Activated CD4-positive, alpha-beta T cell treated with anti-CD3 and anti-CD28 coated beads for 1 hour (primary cell): ENCODE measurements around the gene KSR2.
"Not testable (repeated sequence)": the region's sequence is repeated elsewhere in the genome, so short reads cannot be mapped to it uniquely, and the experiment has no call there.

Experiments
- DNase-seq: peaks from one replicate; pipeline ENCODE4 v3.0.0-alpha.2; 2020

The KSR2 gene

DNA sequence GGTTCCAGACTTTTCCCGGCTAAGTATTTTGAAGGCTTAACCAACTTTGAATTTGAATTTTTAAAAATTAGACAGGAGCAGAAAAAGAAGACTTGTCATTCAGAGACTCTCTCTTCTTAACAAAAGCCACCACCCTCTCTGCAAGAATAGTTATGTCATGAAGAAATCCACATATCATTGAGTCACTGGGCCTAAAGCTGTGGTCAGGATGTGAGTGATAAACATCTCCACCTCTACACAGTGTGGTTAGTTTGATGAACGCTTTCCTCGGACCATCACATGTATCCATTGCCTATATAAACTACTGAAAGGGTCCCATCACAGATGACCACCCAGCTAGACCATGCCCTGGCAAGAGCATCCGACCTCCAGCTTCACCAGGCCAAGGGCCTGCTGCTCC, 226.1 kb downstream of the KSR2 start:
- no peak for DNase-seq

DNA sequence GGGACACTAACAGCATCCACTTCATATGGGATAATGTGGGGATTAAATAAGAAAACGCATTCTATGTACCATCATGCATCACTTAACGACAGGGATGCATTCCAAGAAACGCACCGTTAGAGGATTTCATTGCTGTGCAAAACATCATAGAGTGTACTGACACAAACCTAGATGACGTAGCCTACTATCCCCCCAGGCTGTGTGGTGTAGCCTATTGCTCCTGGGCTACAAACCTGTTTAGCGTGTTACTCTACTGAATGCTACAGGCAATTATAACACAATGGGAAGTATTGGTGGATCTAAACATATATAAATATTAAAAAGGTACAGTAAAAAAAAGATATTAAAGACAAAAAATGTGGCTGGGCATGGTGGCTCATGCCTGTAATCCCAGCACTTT, 230.6 kb downstream of the KSR2 start:
- DNase-seq = no peak

DNA sequence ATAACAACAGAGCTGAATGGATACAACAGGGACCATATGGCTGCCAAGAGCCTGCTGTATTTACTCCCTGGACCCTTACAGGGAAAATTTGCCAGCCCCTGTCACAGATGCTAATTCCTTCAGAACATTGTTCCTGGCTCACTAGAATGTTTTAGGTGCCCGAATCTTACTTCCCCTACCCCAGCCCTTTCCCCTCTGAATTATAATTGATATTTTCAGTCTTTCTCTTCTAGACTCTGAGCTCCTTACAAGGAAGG, 235.3 kb downstream of the KSR2 start:
- DNase-seq = no peak

DNA sequence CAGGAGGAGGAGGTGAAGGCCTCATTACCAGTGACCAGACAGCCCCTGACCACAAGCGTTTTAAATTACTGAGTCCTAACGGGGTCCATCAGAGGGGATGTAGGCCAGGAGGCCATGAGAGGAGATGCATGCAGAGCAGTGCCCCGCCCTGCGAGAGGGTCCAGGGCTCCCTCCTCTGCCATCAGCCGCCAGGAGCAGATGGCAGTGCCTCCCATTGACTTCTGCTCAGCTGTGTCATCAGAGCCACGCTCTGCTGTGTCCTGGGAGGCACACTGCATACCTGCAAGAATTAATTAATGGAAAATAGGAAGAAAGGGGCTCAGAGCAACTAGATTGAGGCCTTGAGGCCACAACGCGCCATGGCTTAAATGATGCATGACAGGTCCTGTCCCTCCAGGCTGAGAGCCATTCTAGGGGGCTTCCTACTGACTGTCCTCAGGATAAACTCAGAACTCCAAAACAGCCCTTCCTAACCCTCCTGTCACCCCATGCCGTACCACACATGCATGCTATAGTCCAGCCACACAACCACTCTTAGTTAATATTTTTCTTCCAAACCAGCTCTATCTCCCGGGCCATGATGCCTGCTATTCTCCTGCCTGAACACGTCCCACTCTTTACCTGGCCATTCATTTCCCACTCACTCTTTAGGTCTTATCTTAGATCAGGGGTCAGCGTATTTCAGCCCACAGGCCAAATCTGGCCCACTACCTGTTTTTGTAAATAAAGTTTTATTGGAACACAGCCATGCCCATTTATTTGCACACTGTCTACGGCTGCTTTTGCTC, 235.8 kb downstream of the KSR2 start:
- DNase-seq = no peak

DNA sequence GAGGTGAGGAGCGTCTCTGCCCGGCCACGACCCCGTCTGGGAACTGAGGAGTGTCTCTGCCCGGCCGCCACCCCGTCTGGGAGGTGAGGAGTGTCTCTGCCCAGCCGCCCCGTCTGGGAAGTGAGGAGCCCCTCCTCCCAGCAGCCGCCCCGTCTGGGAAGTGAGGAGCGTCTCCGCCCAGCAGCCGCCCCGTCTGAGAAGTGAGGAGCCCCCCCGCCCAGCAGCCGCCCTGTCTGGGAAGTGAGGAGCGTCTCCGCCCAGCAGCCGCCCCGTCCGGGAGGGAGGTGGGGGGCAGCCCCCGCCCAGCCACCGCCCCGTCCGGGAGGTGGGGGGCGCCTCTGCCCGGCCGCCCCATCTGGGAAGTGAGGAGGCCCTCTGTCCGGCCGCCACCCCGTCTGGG, 237.7 kb downstream of the KSR2 start:
- DNase-seq = not testable (repeated sequence)

DNA sequence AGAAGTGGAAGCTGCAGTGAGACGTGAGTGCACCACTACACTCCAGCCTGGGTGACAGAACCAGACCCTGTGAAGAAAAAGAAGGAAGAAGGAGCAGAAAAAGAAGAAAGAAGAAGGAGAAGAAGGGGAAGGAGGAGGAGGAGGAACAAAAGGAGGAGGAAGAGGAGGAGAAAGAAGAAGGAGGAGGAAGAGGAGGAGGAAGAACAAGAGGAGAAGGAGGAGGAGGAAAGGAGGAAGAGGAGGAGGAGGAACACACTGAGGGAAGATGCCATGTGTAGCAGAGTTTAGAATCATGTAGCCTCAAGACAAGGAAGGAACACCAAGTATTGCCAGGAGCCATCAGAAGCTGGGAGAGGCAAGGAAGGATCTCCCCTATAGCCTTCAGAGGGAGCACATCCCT, 241.5 kb downstream of the KSR2 start:
- DNase-seq = no peak

DNA sequence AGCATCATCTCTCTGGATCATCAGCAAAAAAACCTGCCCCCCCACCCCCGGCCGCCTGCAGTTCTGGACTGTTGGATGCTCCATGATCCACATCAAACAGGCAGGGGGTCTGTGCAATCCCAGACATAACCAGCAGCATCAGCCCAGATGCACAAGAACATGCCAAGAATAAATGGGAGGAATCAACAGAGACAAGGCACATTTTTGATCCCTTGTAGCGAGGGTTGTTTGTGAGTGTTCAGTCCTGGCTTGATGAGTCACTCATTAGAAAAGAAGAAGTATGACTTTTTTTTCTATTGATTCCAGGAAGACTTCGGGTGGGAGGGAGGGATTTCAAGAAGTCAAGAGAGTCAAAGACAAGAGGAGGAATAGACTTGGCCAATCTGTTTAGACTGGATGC, 244.2 kb downstream of the KSR2 start:
- DNase-seq = no peak

DNA sequence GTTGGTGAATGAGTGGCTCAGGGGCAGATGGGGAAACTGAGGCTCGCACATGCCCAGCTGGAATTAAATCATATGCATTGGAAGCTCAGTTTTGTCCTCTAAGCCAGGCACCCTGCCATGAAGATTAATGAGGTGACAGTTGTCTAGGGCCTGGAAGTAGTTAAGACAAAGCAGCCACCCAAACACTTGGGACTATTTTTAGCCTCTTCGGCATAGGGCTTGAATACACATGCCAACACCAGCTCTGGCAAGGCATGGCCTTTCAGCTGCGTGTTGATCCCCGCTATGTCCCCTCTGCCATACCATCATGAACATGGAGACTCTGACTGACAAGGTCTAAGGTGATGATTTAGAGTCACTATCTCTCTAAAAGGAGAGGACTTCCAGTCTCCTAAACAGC, 250.2 kb downstream of the KSR2 start:
- no peak for DNase-seq

DNA sequence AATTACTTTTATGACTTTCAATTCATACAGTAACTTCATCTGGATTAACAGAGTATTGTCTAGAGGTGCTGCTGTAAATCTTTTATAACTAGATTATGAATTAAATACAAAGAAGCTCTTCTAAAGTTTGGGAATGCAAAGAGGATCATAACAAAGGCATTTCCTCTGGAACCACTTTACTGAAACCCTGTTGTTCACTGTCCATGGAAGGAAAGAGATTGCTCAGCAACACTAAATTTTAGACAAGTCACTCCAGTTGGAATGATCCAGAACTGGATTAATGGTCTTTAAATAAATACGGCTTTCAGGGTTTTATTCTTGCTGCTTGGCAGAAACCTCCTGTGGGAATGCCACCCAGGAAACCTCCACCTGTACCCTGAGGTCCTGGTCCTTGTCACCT, 250.6 kb downstream of the KSR2 start:
- DNase-seq = no peak

DNA sequence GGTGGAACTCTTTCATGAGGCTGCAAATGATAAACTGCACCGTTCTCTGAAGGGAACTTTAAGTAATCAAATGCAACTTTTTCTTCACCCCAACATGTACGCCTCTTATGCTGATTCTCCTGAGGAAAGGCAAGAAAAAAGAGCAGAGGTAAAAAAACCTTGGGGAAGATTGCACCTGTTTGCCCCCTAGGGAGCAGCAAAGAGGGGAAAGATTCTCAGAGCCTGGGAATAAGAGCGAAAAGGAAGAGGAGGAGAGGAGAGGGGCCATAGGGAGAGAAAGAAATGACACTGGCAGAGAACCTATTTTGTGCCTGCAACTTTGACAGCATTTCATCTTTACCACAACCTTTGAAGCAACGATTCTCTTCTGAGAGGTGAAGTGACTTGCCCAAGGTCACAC, 254.6 kb downstream of the KSR2 start:
- DNase-seq = no peak

DNA sequence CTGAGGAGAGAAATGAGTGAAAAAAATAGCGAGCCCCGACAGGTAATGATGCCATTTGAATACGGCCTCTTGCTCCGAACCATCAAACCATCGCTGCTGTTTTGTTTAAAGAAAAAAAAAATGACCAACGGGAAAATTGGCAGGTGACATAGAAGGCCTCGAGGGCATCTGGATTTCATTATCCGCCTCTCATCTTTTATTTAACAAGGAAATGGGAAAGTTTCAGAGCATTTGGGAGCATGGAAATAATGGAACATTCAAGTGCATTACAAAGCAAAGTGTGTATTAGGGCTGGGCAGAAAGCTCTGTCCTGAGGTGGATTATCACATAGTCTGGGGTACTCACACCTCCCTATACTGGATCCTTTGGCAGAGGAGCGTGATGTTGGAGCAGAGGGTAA, 258.7 kb downstream of the KSR2 start:
- DNase-seq = no peak

DNA sequence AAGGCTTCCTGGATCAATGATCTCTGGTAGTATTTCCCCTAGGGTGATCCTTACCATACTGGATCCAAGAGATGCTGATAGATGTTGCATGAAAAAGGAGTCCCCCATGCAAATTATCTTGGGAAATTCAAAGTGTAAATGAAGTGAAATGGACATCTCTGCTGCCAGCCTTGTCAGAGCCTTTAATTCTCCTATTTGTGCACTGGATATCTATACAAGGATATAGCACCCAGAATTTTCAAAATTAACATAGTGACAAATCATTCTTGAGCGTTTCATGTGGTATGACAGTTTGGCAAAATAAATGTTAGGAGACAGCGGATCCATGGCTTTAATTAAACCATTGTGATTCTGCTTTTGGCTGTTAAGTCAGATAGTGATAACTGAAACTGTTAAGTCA, 260.9 kb downstream of the KSR2 start:
- DNase-seq = no peak

DNA sequence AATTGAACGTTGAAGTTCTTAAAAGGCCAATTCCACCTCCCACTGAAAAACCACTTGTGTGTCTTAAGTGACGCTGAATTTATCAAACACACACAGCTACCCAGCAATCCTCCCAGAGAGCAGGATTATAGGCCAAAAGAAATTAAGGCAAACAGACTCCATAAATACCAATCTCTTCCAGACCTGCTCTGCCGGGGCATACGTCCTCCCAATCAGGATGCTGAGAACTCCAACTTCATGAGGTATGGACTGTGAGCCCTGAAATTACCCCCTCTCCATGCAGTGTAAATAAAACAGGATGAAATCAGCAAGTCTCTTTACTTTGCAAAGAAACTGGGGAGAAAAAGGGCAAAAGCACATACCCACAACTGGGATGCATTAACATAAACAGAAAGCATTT, 265.2 kb downstream of the KSR2 start:
- DNase-seq = no peak

DNA sequence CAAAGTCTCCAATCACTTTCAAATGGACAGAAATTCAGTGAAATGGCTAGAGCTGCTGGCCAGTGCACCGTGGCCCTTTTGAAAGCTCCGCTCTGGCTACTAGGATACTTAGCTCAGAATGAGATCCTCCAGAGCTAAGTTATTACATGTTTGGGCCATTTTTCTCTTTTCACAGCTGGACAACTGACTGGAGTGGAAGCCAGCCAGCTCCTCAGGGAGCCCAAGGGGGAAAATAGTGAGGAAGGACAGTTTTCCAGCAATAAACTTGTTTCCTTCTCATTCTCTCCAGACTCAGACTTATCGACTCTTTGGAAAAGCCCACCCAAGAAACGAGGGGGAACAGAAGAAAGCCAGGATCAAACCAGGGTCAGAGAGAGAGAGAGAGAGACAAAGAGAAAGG, 266.0 kb downstream of the KSR2 start:
- DNase-seq = no peak

DNA sequence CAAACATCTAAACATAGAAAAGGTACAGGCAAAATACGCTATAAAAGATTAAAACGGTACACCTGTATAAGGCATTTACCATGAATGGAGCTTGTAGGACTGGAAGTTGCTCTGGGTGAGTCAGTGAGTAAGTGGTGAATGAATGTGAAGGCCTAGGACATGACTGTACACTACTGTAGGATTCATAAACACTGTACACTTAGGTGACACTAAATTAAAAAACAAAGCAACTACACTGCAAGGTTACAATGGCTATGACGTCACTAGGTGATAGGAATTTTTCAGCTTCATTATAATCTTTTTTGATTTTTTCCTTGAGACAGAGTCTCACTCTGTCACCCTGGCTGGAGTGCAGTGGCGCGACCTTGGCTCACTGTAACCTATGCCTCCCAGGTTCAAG, 269.2 kb downstream of the KSR2 start:
- no peak for DNase-seq

DNA sequence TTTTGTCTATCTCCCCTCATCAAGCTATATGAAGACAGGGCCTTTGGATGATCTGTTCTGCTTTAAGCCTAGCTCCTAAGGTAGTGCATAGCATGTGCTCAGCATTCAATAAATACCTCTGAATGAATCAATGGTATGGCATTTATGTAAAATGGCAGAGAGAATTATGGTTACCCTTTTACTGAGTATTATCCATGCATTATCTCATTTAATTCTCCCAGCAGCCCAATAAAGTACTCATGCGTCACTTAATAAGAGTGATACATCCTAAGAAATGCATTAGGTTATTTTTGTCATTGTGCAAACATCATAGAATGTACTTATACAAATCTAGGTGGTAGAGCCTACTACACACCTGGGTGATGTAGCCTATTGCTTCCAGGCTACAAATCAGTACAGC, 269.7 kb downstream of the KSR2 start:
- no peak for DNase-seq

DNA sequence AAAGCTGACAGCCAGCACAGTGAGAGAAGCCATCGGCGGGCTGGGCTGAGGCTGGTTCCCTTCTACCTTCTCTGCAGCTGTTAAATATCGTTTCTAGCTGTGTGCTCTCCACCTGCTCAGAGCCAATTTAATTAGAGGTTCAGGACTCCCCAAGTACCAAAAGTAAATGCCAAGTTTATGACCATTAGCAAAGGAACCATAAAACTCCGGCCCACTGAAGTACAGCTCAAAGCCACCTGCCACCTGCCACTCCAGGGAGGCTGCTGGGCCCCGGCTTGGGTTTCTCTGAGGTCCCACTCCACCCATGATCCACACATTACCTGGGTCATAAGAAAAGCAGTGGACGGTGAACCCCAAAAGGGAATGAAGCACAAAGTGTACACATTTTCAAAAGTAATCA, 272.8 kb downstream of the KSR2 start:
- DNase-seq = no peak

DNA sequence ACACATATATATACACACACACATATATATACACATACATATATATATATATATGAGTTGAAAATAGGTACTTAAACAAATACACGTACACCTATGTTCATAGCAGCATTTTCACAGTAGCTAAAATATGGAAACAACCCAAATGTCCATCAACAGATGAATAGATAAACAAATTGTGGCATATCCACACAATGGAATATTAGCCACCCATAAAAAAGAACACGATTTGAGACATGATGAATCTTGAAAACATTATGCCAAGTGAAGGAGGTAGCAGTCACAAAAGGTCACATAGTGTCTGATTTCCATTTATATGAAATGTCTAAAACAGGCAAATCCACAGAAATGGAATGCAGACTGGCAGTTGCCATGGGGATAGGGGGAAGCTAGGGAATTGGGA, 276.3 kb downstream of the KSR2 start:
- no peak for DNase-seq

DNA sequence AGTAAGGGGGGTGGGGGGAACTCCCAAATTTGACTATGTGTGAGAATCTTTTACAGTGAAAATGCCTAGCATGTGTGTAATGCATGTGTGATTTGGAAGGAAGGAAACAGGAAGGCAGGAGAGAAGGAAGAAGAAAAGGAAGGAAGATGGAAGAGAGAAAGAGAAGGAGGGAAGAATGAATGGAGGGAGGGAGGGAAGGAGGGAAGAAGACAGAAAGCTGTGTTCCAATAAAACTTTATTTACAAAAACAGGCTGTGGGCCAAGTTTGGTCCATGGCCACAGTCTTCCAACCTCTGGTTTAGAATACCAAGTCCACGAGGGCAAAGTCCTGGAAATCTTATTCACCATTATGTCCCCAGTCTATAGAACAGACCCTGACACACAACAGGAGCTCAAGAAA, 278.9 kb downstream of the KSR2 start:
- no peak for DNase-seq

DNA sequence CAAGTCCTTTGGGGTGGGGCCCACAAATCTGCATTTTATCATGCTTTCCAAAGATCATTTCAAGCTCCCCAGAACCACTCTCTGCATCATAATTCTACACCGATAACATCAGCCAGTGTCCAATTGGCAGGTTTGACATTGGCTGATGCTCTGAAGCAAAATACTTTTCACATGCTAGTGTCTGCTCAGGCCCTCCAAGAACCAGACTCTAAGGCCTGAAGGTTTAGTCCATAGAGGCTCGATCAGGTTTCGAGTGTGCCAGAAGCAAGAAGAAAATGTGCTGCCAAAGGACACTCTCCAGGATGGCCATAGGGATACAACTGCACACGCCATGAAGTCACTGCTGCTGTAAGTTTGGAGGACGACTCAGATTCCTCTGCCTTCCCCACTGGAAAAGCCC, 280.3 kb downstream of the KSR2 start:
- no peak for DNase-seq

DNA sequence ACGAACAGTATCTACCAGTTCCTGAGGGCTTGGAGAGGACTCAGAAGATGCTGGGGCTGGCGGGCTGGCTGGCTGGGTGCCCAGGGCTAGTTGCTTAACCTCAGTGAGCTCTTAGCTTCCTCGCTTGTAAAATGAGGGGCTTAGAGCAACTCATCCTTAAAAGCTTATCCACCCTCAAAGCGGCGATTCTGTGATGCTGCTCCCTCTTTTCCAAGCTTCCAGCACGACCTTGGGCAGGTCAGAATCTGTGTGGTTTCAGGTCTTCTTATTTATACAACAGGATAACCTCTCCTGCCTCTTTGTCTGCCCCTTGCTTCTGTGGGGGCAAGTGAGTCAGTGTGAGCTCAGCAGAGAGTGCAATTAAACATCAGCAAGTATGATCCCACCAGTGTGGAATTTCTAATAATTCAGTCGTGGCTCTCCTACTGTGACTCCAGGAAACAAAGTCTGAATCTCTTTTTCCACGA, 281.8 kb downstream of the KSR2 start:
- no peak for DNase-seq

DNA sequence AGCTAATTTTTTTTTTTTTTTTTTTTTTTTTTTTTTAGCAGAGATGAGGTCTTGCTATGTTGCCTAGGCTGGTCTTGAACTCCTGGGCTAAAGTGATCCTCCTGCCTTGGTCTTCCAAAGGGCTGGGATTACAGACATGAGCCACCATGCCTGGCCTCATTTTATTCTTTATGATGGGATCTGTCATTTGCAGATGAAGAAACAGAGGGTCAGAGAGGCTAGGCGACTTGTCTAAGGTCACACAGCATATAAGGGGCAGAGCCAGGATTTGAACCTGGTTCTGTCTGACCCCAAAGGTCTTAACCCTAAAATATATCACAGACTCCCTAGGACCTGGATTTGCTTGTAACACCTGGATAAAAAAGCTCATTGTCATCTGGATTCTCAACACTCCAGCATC, 282.6 kb downstream of the KSR2 start:
- DNase-seq = no peak

DNA sequence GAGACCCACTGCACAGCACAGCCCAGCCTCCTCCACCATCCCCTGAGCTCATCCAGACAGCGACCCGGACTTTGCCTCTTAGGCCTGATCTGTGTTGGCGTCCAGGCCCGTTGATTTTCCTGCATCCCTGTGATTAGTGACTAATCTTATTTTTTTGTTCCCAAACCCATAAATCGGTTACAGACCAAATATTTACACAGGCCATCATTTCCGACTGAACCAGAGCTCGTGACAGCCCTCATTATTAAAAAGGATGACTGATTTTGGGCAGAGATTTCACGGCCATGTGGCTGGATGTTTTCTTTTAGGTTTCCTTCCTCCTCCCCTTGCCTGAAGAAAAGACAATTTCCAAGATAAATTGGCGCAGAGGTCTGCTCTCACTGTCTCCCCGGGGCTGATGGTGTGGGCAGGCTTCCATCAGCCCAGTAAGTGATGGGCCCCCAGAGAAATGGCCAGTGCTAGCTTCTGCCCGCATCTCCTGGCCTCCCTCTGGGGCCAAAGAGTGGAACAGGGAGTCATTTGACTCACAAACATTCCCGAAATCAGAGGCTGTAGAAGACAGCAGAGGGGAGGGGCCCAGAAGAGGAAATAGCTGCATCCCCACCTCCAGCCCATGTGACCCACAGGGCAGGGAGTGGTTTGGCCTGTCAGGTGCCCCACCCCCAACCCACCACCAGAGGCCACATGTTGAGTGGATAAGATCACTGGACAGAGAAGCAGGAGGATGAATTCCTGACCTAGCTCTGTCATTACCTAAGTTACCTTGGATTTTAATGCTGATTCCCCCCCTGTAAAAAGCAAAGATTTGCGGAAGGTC, 283.5 kb downstream of the KSR2 start:
- DNase-seq = no peak

DNA sequence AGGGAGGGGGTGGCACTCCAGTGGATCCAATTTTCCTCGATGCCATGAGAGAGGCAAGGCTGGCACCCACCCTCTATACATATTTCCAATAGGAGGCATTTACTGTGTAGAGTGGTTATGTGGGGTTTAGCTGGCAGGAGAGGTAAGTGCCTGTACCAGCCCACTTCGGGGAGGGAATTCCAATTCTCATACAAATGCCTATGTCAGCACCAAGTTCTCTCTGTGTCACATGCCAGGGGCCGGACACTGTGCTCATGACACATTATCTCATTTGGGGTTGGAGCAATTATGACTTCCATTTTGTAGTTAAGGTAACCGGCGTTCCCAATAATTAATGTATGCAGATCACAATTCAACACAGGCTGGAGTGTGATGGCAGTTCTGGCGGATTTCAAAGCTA, 284.3 kb downstream of the KSR2 start:
- DNase-seq = no peak

DNA sequence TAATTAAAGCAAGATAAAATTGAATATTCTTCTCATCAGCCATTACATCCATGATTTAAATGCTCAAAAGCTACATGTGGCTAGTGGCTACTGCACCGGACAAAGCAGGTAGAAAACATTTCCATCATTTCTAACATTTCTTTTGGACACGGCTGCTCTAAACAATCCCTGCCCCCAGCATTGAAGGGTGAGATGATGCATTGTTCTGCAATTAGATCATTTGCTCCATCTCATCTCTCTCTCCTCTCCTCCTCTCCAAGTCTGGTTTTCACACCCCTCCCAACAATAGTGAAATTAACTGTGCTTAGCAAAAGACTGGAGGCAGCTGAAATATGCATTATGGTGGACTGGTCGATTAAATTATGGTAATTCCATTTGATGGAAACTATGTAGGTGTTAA, 288.5 kb downstream of the KSR2 start:
- no peak for DNase-seq
